Activated T-helper 2 cell treated with anti-CD3 and anti-CD28 coated beads, Interferon-gamma antibody, Interleukin-2, Interleukin-4, amounts not matched to agents 10 μg/mL and 5 μg/mL and 100 μg/mL, durations not matched to agents 14 hours and 24 hours and 36 hours (primary cell): Measurements from ENCODE around the gene NUP50. TPM values are rescaled to one million over a fixed set of nuclear protein-coding genes. Genes with fewer than 3 reads are reported as not detected.
A peak's percentile ranks its signal among the peaks of the same experiment; 100 is the strongest.

Source experiments
- DNase-seq: peaks from one replicate; pipeline ENCODE4 v3.0.0; 2021; ENCODE audit warnings: low spot score
- H3K27ac Mint-ChIP-seq: one replicate; pipeline ENCODE4 v1.8.0; 2021; ENCODE audit warnings: mixed read lengths
- H3K27me3 Mint-ChIP-seq: one replicate; pipeline ENCODE4 v1.8.0; 2021; ENCODE audit warnings: low read depth, mixed read lengths
- H3K36me3 Mint-ChIP-seq: one replicate; pipeline ENCODE4 v1.8.0; 2021; ENCODE audit warnings: low read depth, mixed read lengths
- H3K4me1 Mint-ChIP-seq: one replicate; pipeline ENCODE4 v1.8.0; 2021; ENCODE audit warnings: low read depth, mixed read lengths
- H3K4me3 Mint-ChIP-seq: one replicate; pipeline ENCODE4 v1.8.0; 2021; ENCODE audit warnings: low read depth, mild to moderate bottlenecking, moderate library complexity, mixed read lengths
- H3K9me3 Mint-ChIP-seq: one replicate; pipeline ENCODE4 v1.8.0; 2021; ENCODE audit warnings: mixed read lengths
- intact Hi-C: fragments of 100-400 bp; cut with micrococcal nuclease; formaldehyde crosslinking; loops from one replicate; pipeline ENCODE4 v1.15.1; 2023
- total RNA-seq: library from RNA; stranded (reverse); gene quantifications from 2 replicates; pipeline ENCODE4 v1.2.3, GENCODE V29; 2022

NUP50 gene
- total RNA-seq, 1 donor from 2014 or later = 150 TPM

GRCh38 chr22:45169591-45170466 is 6.1 kb downstream of the NUP50 start:
- peaks cover 92% of the 10 kb centered on the region for H3K36me3 Mint-ChIP-seq
- H3K27ac Mint-ChIP-seq = peak overlapping the region; percentile 91
- H3K4me3 Mint-ChIP-seq = peak overlapping the region; percentile 64
- intact Hi-C loops = no loop called here
- no peaks in the 10 kb centered on the region for H3K27me3 Mint-ChIP-seq
- DNase-seq = peak; percentile 18
- H3K4me1 Mint-ChIP-seq = peaks cover 74% of the 10 kb centered on the region
- no peaks in the 10 kb centered on the region for H3K9me3 Mint-ChIP-seq

GRCh38 chr22:45171830-45172229 is 8.1 kb downstream of the NUP50 start:
- Mint-ChIP-seq H3K4me3 (peak overlapping the region; percentile 1), H3K9me3 (no peaks in the 10 kb centered on the region), H3K4me1 (peaks cover 77% of the 10 kb centered on the region), H3K27ac (peak overlapping the region; percentile 46), H3K27me3 (no peaks in the 10 kb centered on the region), H3K36me3 (peaks cover 93% of the 10 kb centered on the region)
- no peak for DNase-seq
- intact Hi-C loops = no loop called here

DNA sequence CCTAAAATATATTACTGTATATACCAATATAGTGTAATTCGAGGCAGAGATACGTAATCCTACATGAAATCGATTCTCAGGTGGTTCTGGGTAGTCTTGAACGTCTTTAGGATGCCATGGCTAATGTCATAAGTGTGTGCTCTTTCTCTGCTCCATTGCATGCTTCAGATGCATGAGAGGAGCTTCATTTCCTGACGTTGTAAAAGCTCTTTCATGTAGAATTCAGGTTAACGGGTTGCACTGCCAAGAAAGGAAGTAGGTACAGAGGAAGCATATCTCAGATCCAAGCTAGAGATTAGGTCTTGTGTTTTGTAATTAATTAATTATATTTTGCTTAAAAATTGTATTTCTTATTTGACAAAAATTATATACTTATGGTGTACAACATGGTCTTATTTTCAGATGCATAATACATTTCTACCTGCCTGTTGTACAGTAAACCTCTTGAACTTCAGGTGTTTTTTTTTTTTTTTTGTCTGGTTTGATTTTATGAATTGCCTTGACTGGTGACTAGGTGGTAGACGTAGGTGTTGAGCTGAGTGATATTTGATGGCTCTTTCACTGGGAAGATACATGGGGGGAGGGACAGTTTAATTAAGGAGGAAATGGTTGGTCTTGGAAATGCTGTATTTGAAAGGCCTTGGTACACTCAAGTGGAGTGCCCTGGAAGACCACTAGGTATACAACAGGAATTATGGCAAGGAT is 9.3 kb downstream of the NUP50 start:
- Mint-ChIP-seq H3K4me3 (peak overlapping the region; percentile 53), H3K27me3 (no peaks in the 10 kb centered on the region), H3K36me3 (peaks cover 98% of the 10 kb centered on the region), H3K9me3 (no peaks in the 10 kb centered on the region), H3K27ac (peak overlapping the region; percentile 83), H3K4me1 (peaks cover 73% of the 10 kb centered on the region)
- intact Hi-C loops = no loop called here
- DNase-seq = no peak

GRCh38 chr22:45179276-45180049 is 15.7 kb downstream of the NUP50 start:
- intact Hi-C loops = no loop called here
- H3K27me3 Mint-ChIP-seq = no peaks in the 10 kb centered on the region
- H3K9me3 Mint-ChIP-seq = no peaks in the 10 kb centered on the region
- H3K4me3 Mint-ChIP-seq = no peak overlapping the region
- H3K27ac Mint-ChIP-seq = peak overlapping the region; percentile 15
- peaks cover 94% of the 10 kb centered on the region for H3K36me3 Mint-ChIP-seq
- no peak for DNase-seq
- H3K4me1 Mint-ChIP-seq = peaks cover 39% of the 10 kb centered on the region

DNA sequence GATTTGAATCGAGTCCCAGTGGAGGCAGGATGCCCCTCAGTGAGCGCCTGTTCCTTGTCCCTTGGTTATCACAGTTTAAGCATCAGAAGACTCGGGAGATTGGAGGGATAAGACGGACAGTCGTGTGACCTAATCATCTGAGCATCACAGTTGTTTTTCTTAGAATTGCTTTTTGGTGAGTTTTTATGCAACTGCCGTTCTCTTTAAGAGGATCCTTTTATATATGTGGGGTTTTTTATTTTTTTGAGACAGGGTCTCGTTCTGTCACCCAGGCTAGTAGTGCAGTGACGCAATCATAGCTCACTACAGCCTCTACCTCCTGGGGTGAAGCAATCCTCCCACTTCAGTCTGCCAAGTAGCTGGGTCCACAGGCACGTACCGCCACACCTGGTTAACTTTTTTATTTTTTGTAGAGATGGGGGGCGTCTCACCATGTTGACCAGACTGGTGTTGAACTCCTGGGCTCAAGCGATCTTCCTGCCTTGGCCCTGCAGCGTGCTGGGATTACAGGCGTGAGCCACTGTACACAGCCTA is 16.5 kb downstream of the NUP50 start:
- Mint-ChIP-seq H3K36me3 (peaks cover 94% of the 10 kb centered on the region), H3K27ac (no peak overlapping the region), H3K4me1 (peaks cover 33% of the 10 kb centered on the region)

DNA sequence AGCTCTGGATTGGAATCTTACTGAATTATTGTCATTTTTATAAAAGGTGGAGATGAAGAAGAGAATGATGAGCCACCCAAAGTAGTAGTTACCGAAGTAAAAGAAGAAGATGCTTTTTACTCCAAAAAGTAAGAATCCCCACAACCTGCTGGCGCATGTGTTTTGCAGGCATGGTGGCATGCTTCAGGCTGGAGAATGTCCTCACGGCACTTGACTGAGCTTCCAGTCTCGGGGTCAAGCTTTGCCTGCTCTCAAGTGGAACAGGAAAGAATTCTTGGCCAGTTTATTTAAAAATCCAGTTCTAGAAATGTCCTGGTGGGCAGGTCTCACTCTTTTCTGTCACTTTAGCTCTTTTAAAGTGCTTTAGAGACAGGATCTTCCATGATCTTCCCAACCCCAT is 17.5 kb downstream of the NUP50 start:
- Mint-ChIP-seq H3K36me3 (peaks cover 95% of the 10 kb centered on the region), H3K27me3 (no peaks in the 10 kb centered on the region), H3K9me3 (no peaks in the 10 kb centered on the region), H3K4me1 (peaks cover 29% of the 10 kb centered on the region), H3K27ac (no peak overlapping the region), H3K4me3 (no peak overlapping the region)
- intact Hi-C loops = no loop called here
- no peak for DNase-seq

More for the DNA sequence above, 16.5 kb downstream of the NUP50 start:
- Mint-ChIP-seq H3K27me3 (no peaks in the 10 kb centered on the region), H3K9me3 (no peaks in the 10 kb centered on the region), H3K4me3 (no peak overlapping the region)
- DNase-seq = no peak
- intact Hi-C loops = no loop called here

DNA sequence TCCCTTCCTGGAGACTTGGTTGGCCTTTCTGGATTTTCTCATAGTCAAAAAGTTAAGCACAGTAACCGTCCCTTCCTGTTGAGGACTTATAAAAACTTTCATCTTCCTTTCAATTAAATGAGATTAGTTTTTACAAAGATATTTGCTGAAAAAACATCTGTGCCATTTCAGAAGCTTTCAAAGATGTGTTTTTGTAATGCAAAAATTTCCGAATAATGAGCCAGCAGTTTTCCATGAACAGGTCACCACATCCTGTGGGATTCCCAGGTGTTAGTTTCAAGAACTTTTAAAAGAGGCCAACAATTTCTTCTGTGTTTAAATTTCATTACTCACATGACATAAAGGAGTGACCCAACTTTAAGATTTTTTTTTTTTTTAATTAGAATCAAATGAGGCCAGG is 18.0 kb downstream of the NUP50 start:
- no peaks in the 10 kb centered on the region for H3K9me3 Mint-ChIP-seq
- H3K4me3 Mint-ChIP-seq = no peak overlapping the region
- no peak for DNase-seq
- intact Hi-C loops = no loop called here
- H3K27ac Mint-ChIP-seq = no peak overlapping the region
- H3K36me3 Mint-ChIP-seq = peaks cover 91% of the 10 kb centered on the region
- no peaks in the 10 kb centered on the region for H3K27me3 Mint-ChIP-seq
- peaks cover 29% of the 10 kb centered on the region for H3K4me1 Mint-ChIP-seq

DNA sequence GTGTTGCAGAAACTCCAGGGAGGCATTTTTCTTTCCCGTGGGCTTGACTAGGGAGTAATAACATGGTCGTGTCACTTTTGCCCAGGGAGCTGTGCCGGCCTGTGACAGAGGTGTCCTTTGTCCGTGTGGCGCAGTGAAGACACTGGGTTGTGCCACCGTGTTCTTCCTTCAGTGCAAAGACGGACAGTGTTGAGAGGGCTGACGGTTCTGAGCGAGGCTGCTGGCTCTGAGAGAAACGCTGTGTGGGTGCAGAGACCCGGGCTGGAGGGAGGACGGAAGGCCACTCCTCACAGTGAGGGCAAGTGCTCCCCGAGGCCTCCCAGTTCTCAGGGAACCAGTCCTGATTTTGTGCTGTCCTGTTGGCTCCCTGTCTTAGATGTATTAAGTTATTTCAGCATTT is 20.2 kb downstream of the NUP50 start:
- no peaks in the 10 kb centered on the region for H3K27me3 Mint-ChIP-seq
- no peaks in the 10 kb centered on the region for H3K9me3 Mint-ChIP-seq
- H3K4me3 Mint-ChIP-seq = no peak overlapping the region
- intact Hi-C loops = no loop called here
- no peak for DNase-seq
- H3K36me3 Mint-ChIP-seq = peaks cover 80% of the 10 kb centered on the region
- no peak overlapping the region for H3K27ac Mint-ChIP-seq
- H3K4me1 Mint-ChIP-seq = peaks cover 19% of the 10 kb centered on the region

DNA sequence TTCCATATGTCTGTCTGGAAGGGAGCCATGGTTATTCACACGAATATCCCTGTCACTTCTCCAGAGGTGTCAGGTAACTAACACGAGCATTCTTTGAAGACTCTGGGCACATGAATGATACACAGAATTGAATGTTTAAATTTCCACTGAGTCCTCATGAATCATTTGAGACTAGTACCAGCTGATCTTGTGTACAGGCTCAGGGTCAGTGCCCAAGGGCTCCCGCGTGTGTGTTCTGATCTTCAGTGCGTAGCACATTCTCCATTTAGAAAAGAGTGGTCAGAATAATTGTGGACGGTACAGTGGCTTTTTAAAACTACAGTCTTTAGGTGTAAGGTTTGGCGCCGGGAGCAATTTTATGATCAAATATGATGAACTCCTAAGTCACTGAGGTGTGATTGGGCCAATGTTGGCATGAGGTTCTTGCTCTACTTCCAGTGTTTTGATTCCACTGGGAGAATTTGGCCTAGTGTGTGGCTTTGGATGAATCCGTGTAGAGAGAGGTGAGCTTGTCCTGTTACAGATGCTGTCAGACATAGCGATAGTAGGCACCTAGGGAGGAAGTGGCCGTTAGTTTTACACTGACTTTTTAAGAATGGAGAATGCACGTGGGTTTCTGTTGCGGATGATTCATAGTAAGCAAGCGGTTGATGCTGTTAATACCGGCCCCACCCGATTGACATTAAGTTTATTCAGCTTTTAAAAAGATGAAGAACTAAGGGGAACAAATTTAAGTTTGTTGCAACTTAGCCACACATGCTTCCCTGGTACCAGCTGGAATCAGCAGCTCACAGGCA is 22.2 kb downstream of the NUP50 start:
- H3K36me3 Mint-ChIP-seq = peaks cover 61% of the 10 kb centered on the region
- peaks cover 13% of the 10 kb centered on the region for H3K4me1 Mint-ChIP-seq
- no peak for DNase-seq
- no peak overlapping the region for H3K4me3 Mint-ChIP-seq
- H3K27ac Mint-ChIP-seq = peak overlapping the region; percentile 52
- H3K27me3 Mint-ChIP-seq = no peaks in the 10 kb centered on the region
- intact Hi-C loops = no loop called here
- no peaks in the 10 kb centered on the region for H3K9me3 Mint-ChIP-seq

GRCh38 chr22:45187891-45188290 is 24.2 kb downstream of the NUP50 start:
- no peak for DNase-seq
- H3K4me1 Mint-ChIP-seq = peaks cover 9% of the 10 kb centered on the region
- no peak overlapping the region for H3K4me3 Mint-ChIP-seq
- H3K27ac Mint-ChIP-seq = no peak overlapping the region
- intact Hi-C loops = no loop called here
- no peaks in the 10 kb centered on the region for H3K9me3 Mint-ChIP-seq
- no peaks in the 10 kb centered on the region for H3K27me3 Mint-ChIP-seq
- H3K36me3 Mint-ChIP-seq = peaks cover 45% of the 10 kb centered on the region

- Mint-ChIP-seq H3K27me3 (no peaks in the 10 kb centered on the region), H3K4me1 (peaks cover 7% of the 10 kb centered on the region), H3K27ac (no peak overlapping the region), H3K36me3 (peaks cover 37% of the 10 kb centered on the region), H3K4me3 (no peak overlapping the region), H3K9me3 (no peaks in the 10 kb centered on the region)
- no peak for DNase-seq
- intact Hi-C loops = no loop called here
Observed at GRCh38 chr22:45188779-45189178, 25.1 kb downstream of the NUP50 start.
